GM18951 (cell line): ENCODE data around the gene RCC1.
"Not testable (repeated sequence)": the region's sequence is repeated elsewhere in the genome, so short reads cannot be mapped to it uniquely, and the experiment has no call there.

Experiments
- POLR2A ChIP-seq: IDR thresholded peaks from 4 replicates; pipeline ENCODE4 v1.6.1; 2011; ENCODE audit warnings: mild to moderate bottlenecking; ENCODE audit not compliant: insufficient read length, insufficient read depth; ENCODE audit errors: extremely low read depth
- in situ Hi-C: fragments of 300-500 bp; cut with MboI; formaldehyde crosslinking; loops from one replicate; pipeline ENCODE4 v1.12.0; 2022; ENCODE audit warnings: low sequenced_read_pairs, mixed read lengths, inconsistent platforms; ENCODE audit not compliant: unreplicated experiment

The RCC1 gene

DNA sequence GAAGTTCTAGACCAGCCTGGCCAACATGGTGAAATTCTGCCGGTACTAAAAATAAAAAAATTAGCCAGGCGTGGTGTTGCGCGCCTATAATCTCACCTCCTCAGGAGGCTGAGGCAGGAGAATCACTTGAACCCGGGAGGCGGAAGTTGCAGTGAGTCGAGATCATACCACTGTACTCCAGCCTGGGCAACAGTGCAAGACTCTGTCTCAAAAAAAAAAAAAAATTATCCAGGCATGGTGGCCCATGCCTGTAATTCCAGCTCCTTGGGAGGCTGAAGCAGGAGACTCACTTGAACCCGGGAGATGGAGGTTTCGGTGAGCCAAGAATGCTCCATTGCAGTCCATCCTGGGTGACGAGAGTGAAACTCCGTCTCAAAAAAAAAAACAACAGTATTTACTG lies 67.7 kb downstream of the RCC1 start:
- in situ Hi-C loops, result no loop called here
- no peak for TF ChIP-seq POLR2A

DNA sequence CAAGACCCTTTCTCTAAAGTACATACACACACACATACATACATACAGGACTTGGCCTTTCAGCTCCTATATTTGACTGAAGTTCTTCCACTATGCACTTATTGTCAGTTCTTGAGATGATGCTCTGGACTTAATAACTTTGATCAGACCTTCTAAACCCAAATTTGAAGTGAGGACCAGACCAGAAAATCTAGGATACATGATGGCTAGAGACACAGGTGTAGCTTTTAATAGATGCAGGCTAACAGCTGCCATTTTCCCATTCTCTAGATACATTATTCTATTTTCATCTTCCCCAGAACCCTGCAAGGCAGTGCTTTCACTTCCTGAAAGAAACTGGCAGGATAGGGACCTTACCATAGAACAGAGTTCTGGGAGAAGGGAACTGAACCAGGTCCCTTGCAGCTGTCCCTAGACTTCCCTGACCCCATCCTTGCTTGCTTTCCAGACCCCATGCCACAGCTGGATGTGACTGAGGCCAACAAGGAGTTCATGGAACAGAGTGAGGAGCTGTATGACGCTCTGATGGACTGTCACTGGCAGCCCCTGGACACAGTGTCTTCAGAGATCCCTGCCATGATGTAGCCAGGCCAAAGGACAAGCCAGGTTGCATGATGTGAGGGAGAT lies 71.3 kb downstream of the RCC1 start:
- in situ Hi-C loops, result no loop called here
- peak; percentile 9 for TF ChIP-seq POLR2A

DNA sequence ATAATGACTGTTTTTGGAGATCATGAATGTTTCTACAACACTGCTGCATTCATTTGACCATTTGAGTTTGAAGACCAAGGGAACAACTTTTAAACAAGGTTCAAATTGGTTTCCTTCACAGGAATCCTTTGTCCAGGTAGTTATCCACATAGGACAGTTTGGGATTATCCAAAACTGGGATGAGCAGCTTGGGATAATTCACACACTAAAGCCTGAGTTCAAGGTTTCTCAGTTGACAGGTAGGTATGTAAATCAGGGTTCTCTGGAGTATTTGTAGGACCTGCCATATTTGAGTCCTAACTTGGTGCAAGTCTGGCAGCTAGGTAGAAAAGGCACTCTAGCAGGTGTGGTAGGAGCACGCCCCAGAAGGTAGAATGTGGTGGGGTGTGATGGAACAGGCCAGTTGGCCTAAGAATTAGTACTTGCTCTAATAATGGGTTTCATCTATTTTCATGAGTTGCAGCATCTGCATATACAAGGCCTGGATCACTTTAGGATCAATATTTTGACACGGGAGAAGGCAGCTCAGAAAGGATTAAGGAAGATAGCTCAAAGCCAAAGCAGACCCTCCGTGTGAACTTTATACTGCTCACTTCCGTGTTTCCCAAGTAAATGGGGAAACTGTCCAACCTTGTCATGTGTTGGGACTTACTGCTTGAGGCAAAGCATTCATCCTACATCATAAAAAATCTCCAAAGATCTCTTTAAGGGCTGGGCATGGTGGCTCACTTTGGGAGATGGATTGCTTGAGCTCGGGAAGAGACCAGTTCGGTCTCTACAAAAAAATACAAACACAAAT lies 72.1 kb downstream of the RCC1 start:
- peak; percentile 18 for TF ChIP-seq POLR2A

GRCh38 chr1:28578696-28579218 lies 72.9 kb downstream of the RCC1 start:
- in situ Hi-C loops, result no loop called here
- no peak for TF ChIP-seq POLR2A

More for the DNA sequence above, 72.1 kb downstream of the RCC1 start:
- in situ Hi-C loops, result no loop called here

DNA sequence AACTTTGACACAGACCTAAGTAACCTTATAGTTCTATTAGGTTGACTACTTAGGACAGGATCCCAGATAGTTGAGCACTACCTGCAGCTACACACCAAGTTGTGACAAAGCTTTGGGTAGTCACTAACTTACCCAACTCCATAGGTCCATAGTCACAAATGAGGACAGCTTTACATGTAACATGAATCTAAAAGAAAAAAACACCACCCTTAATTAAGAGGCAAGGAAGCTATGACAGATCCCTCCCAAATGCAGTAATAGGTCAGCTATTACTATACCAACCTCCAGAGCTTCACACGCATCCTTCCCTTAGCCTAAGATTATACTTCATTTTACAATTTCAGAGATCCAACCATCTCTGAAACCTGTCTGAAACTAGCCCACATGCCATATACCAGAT lies 73.6 kb downstream of the RCC1 start:
- TF ChIP-seq POLR2A, result no peak
- in situ Hi-C loops, result no loop called here

GRCh38 chr1:28580722-28581530 lies 75.1 kb downstream of the RCC1 start:
- in situ Hi-C loops, result no loop called here
- no peak for TF ChIP-seq POLR2A

DNA sequence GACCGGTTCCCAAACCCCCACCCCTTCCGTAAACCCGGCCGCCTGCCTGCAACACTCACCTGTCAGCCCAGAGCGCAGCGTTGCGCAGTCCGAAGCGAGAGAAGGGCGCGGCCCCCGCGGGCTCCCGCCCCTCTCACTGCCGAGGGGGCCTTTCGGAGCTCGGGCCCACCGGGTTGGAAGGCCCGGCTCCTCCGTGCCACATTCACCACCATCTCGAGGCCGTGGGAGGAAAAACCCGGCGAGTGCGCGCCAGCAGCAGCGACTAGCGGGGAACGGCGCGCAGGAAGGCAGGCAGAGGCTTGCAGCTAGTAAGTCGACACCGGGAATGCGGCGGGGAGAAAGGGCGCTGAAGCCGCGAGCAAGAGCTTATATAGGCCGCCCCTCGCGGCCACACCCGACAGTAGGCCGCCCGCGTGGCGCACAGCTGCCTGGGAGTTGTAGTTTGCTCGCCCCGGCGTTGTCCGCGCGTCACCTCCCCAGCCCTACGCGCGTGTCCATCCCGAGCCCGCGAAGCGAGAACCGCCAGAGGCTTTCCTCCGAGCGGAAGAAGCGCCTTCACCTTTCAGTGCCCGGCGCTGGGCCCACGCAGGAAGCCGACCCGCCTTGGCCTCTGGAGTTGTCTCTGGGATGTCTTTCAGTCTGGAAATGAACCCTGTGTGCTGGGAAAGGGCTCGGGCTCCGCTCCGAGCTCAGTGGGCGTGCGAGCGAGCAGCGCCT lies 75.8 kb downstream of the RCC1 start:
- in situ Hi-C loops, result no loop called here
- TF ChIP-seq POLR2A, result peak; percentile 100

GRCh38 chr1:28582248-28582615 lies 76.4 kb downstream of the RCC1 start:
- TF ChIP-seq POLR2A, result no peak
- in situ Hi-C loops, result no loop called here

DNA sequence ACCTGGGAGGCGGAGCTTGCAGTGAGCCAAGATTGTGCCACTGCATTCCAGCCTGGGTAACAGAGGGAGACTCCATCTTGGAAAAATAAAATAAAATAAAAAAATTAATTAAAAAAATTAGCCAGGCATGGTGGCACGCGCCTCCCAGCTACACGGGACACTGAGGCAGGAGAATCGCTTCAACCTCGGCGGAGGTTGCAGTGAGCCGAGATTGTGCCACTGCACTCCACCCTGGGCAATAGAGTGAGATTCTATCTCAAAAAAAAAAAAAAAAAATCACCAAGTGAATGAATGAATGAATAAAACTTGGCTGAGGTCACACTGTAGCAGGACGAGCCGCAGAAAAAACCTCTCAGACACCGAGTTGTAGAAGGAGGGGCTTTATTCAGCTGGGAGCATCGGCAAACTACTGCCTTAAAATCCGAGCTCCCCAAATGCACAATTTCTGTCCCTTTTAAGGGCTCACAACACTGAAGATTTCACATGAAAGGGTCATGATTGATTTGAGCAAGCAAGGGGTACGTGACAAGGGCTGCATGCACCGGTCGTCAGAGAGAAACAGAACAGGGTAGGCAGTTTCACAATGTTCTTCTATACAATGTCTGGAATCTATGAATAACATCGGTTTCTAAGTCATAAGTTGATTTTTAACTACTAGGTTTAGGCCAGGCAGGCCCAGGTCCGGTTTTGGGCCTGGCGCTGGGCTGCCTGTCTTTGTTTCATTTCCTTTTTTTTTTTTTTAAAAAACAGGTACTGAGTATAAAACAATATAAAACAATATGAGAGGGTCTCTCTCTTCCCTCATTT lies 80.9 kb downstream of the RCC1 start:
- in situ Hi-C loops, result not testable (repeated sequence)
